PC-3 (cell line): ENCODE data around the gene CRABP1. TPM values are rescaled to one million over a fixed set of nuclear protein-coding genes. Genes with fewer than 3 reads are reported as not detected.

Experiments
- ATAC-seq: fragments of 200-7000 bp; cut with Tn5 transposase; 2 replicates; pipeline ENCODE4 v1.9.1; 2020; ENCODE audit warnings: mild to moderate bottlenecking, moderate library complexity
- BruUV-seq: library from RNA; stranded (reverse); fragments of 400-500 nt; replicated peaks from 2 replicates; lab custom pipeline; 2021; lab: Mats Ljungman, UMichigan
- CTCF ChIA-PET: fragments of 300-600 bp; sonication (Branson Sonifier 250); formaldehyde crosslinking; loops from one replicate; lab custom pipeline; 2022; ENCODE audit warnings: antibody characterized with exemption; lab: Charles Lee
- POLR2A ChIA-PET: fragments of 300-600 bp; sonication (Branson Sonifier 250); formaldehyde crosslinking; loops from one replicate; lab custom pipeline; 2022; ENCODE audit warnings: antibody characterized with exemption; ENCODE audit not compliant: unreplicated experiment; lab: Charles Lee
- DNase-seq: peaks from one replicate; pipeline ENCODE4 v3.0.0-alpha.2; 2015
- H2AFZ ChIP-seq: fragments of 300-600 bp; sonication (generic); 2 replicates; pipeline ENCODE4 v1.6.0; 2016; ENCODE audit warnings: antibody characterized with exemption, low read length
- H3F3A ChIP-seq: fragments of 300-600 bp; sonication (generic); one replicate; pipeline ENCODE4 v1.6.0; 2017; ENCODE audit warnings: antibody characterized with exemption, low read length, control low read depth, mild to moderate bottlenecking; ENCODE audit not compliant: unreplicated experiment
- H3K27ac ChIP-seq: fragments of 300-600 bp; sonication (generic); 2 replicates; pipeline ENCODE4 v1.5.1; 2016; ENCODE audit warnings: mild to moderate bottlenecking, low read length
- H3K27me3 ChIP-seq: fragments of 300-600 bp; sonication (generic); 2 replicates; pipeline ENCODE4 v1.6.1; 2016; ENCODE audit warnings: low read length, mixed read lengths
- H3K36me3 ChIP-seq: fragments of 300-600 bp; sonication (generic); 2 replicates; pipeline ENCODE4 v1.6.1; 2016; ENCODE audit warnings: low read depth, mixed run types, low read length, mixed read lengths
- H3K4me1 ChIP-seq: fragments of 300-600 bp; sonication (generic); 2 replicates; pipeline ENCODE4 v1.5.1; 2016; ENCODE audit warnings: low read length; ENCODE audit not compliant: insufficient read depth
- H3K4me2 ChIP-seq: fragments of 300-600 bp; sonication (generic); 2 replicates; pipeline ENCODE4 v1.6.0; 2016; ENCODE audit warnings: low read length
- H3K4me3 ChIP-seq: fragments of 300-600 bp; sonication (generic); 2 replicates; pipeline ENCODE4 v1.5.1; 2016; ENCODE audit warnings: mild to moderate bottlenecking, low read length, mixed read lengths
- H3K79me2 ChIP-seq: fragments of 300-600 bp; sonication (generic); 2 replicates; pipeline ENCODE4 v1.6.1; 2017; ENCODE audit warnings: low read length, mixed read lengths
- H3K9ac ChIP-seq: fragments of 300-600 bp; sonication (generic); 2 replicates; pipeline ENCODE4 v1.6.0; 2016; ENCODE audit warnings: mild to moderate bottlenecking, low read length
- H3K9me2 ChIP-seq: fragments of 300-600 bp; sonication (generic); replicated peaks from 2 replicates; pipeline ENCODE4 v1.6.1; 2016; ENCODE audit warnings: mixed run types, low read length, mixed read lengths
- H3K9me3 ChIP-seq: fragments of 300-600 bp; sonication (generic); 2 replicates; pipeline ENCODE4 v1.6.1; 2016; ENCODE audit warnings: low read length, mixed read lengths
- H4K20me1 ChIP-seq: fragments of 300-600 bp; sonication (generic); 2 replicates; pipeline ENCODE4 v1.6.1; 2016; ENCODE audit warnings: low read length, mixed read lengths
- CTCF ChIP-seq: fragments of 300-600 bp; sonication (generic); conservative IDR thresholded peaks from 2 replicates; pipeline ENCODE4 v1.5.1; 2017; ENCODE audit warnings: antibody characterized with exemption, low read depth, mild to moderate bottlenecking, low read length
- EZH2 ChIP-seq: fragments of 300-600 bp; sonication (generic); IDR thresholded peaks from one replicate; pipeline ENCODE4 v1.6.1; 2017; ENCODE audit warnings: antibody characterized with exemption, mild to moderate bottlenecking, low read length; ENCODE audit not compliant: unreplicated experiment
- EZH2phosphoT487 ChIP-seq: fragments of 300-600 bp; sonication (generic); IDR thresholded peaks from 2 replicates; pipeline ENCODE4 v1.6.1; 2018; ENCODE audit warnings: mild to moderate bottlenecking, antibody characterized with exemption, low read length, borderline replicate concordance
- intact Hi-C: fragments of 100-400 bp; cut with micrococcal nuclease; formaldehyde crosslinking; loops from 2 replicates; pipeline ENCODE4 v1.9.0; 2023
- total RNA-seq: library from RNA; depleted of rRNA; stranded (reverse); fragments of >200 nt; gene quantifications from 2 replicates; pipeline ENCODE4 v1.2.3, GENCODE V29; 2014

CRABP1 gene
- total RNA-seq, 1 experiment from 2014 or later: not detected

DNA sequence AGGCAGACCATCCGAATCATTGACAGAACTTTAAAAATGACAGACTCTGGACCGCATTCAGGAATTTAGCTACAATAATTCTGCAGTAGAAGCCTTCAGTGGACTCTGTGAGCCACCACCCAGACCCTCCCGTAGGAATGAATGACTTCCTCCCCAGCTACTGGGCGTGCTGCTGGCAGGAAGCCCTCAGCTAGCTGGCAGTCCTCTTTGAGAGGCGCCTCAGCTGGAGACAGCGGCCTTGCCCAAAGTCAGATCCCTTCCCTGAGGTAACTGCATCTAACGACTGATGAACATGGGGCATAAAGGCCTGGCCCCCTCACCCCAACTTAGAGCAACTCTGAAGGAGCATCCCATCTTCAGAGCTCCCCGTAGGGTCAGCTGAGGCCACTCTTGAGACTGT is 25.8 kb downstream of the CRABP1 start:
- H3K27me3 ChIP-seq: no peaks in the 10 kb centered on the region
- H4K20me1 ChIP-seq: no peaks in the 10 kb centered on the region
- H3K4me2 ChIP-seq: no peak overlapping the region
- ChIA-PET CTCF (no interaction called here), POLR2A (no interaction called here)
- H3F3A ChIP-seq: no peaks in the 10 kb centered on the region
- DNase-seq: peak; percentile 9
- no TSS peak for BruUV-seq
- no peak overlapping the region for H2AFZ ChIP-seq
- no peaks in the 10 kb centered on the region for H3K9me3 ChIP-seq
- intact Hi-C loops: no loop called here
- H3K27ac ChIP-seq: no peak overlapping the region
- H3K79me2 ChIP-seq: no peaks in the 10 kb centered on the region
- no peaks in the 10 kb centered on the region for H3K9me2 ChIP-seq
- no peak overlapping the region for H3K9ac ChIP-seq
- no peaks in the 10 kb centered on the region for H3K4me1 ChIP-seq
- H3K36me3 ChIP-seq: no peaks in the 10 kb centered on the region
- H3K4me3 ChIP-seq: no peak overlapping the region
- no peak for TF ChIP-seq EZH2phosphoT487
- TF ChIP-seq EZH2: no peak
- no peak for TF ChIP-seq CTCF
- peak; percentile 45 for ATAC-seq

- intact Hi-C loops: no loop called here
- no peaks in the 10 kb centered on the region for H3F3A ChIP-seq
- no peaks in the 10 kb centered on the region for H3K4me1 ChIP-seq
- no peaks in the 10 kb centered on the region for H3K36me3 ChIP-seq
- no peaks in the 10 kb centered on the region for H3K9me2 ChIP-seq
- POLR2A ChIA-PET: no interaction called here
- no peaks in the 10 kb centered on the region for H4K20me1 ChIP-seq
- no peaks in the 10 kb centered on the region for H3K79me2 ChIP-seq
- no peak overlapping the region for H3K27ac ChIP-seq
- DNase-seq (no peak), ATAC-seq (no peak)
- TF ChIP-seq CTCF (no peak), EZH2phosphoT487 (no peak), EZH2 (no peak)
- no peaks in the 10 kb centered on the region for H3K9me3 ChIP-seq
- no peak overlapping the region for H2AFZ ChIP-seq
- CTCF ChIA-PET: no interaction called here
- no peak overlapping the region for H3K9ac ChIP-seq
- no peak overlapping the region for H3K4me3 ChIP-seq
- no peak overlapping the region for H3K4me2 ChIP-seq
- BruUV-seq: no TSS peak
- no peaks in the 10 kb centered on the region for H3K27me3 ChIP-seq
These were observed 26.2 kb downstream of the CRABP1 start for GRCh38 chr15:78366342-78366741.

GRCh38 chr15:78368651-78369050 is 28.5 kb downstream of the CRABP1 start:
- H2AFZ ChIP-seq: no peak overlapping the region
- CTCF ChIA-PET: no interaction called here
- H3F3A ChIP-seq: no peaks in the 10 kb centered on the region
- ATAC-seq: no peak
- no TSS peak for BruUV-seq
- H3K9me3 ChIP-seq: no peaks in the 10 kb centered on the region
- no peak overlapping the region for H3K4me2 ChIP-seq
- H3K27ac ChIP-seq: no peak overlapping the region
- no peak overlapping the region for H3K9ac ChIP-seq
- H3K4me1 ChIP-seq: no peaks in the 10 kb centered on the region
- no peaks in the 10 kb centered on the region for H3K79me2 ChIP-seq
- TF ChIP-seq CTCF: no peak
- TF ChIP-seq EZH2phosphoT487: no peak
- TF ChIP-seq EZH2: no peak
- no peaks in the 10 kb centered on the region for H3K27me3 ChIP-seq
- no peaks in the 10 kb centered on the region for H3K9me2 ChIP-seq
- no peaks in the 10 kb centered on the region for H4K20me1 ChIP-seq
- POLR2A ChIA-PET: no interaction called here
- H3K4me3 ChIP-seq: no peak overlapping the region
- no peaks in the 10 kb centered on the region for H3K36me3 ChIP-seq
- intact Hi-C loops: no loop called here
- DNase-seq: no peak
